CD4-positive, alpha-beta T cell treated with Interferon alpha-2 for 1 hour (primary cell): ENCODE results near the gene BCKDK.

Source experiments
- DNase-seq, 2 donors: peaks; one replicate each; pipeline ENCODE4 v3.0.0-alpha.2; 2020 to 2022

The BCKDK gene

DNA sequence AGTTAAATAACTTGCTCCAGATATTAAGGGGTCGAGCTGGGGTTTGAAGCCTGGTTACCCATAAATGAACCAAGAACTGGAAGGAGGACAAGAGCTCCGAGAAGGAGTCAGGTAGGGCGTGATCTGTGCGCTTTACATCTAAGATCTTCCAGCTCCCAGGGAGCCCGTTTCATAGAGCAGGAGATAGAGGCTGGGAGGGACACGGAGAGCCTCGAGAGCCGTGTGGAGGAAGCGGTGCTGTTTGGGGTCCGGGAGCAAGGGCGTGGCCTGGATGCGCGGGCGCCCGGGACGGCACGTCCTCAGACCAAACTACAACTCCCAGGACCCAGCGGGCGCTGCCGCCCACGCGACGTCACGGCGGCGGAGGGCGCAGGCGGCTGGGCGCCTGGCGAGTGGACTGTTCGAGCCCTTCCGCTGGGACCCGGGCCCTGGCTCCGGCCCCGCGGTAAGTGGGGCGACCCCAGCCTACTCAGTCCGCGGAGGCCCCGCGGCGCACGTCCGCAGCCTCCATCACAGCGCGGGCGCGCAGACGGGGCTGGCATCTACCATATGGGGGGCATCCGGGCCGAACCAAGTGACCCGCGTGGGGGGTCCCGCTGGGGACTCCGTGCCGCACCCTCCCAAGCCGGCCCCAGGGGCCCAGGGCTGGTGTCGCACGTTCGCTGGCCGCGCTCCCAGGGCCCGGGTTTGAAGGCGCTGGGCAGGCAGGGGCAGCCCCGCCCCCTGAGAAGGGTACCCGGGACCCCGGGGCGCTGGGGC, at the start of gene BCKDK:
Gene BCKDK (plus strand): TSS at position 352 of the 759 bp plus-strand sequence. CDS start 838 bp downstream, outside the sequence.
- DNase-seq = peak; percentile 50 to 67

DNA sequence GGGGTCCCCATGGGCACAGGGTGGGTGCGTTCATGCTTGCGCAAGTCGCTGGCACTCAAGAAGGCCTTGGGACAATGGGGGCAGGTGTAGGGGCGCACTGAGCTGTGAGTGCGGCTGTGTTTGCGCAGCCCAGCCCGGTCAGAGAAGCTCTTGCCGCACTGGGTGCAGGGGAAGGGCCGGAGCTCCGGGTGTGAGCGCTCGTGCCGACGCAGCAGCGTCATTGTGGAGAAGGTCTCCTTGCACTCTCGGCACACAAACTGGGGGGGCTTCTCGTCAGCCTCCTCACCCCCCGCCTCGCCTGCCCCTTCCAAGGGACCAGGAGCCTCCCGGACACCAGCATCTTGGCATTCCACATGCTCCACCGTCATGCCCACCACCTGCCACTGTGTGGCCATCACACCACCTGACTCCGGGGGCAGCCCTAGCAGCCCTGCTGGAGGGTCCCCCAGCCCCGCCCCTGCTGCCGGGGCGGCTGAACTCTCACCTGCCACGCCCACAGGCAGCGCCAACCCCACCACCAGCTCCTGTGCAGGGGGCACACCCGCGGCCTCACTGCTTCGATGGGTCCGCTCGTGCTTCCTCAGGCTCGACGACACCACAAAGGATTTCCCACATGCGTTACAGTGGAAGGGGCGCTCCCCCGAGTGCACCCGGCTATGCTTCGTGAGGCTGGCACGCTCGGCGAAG, 46.9 kb upstream of the BCKDK start:
- no peak for DNase-seq

DNA sequence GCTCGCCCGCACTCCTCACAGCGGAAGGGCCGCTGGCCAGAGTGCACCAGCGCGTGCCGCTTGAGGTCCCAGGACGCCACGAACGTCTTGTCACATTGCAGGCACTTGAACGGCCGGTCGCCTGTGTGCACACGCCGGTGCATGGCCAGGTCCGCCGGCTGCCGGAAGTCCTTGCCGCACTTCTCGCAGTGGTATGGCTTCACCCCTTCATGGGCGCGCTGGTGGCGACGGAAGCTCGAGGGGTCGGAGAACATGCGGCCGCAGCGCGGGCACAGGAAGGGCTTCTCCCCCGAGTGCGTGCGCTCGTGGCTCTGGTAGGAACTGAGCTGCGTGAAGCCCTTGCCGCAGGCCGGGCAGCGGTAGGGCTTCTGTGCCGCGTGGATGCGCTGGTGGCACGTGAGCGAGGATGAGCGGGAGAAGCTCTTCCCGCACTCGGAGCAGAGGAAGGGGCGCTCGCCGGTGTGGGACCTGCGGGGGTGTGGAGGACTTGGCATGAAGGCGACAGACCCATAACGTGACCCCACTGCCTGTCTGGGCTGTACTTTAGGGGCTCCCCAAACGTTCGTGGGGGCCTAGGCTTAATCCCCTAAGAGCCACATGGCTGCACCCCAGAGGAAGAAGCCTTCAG, 46.3 kb upstream of the BCKDK start:
- DNase-seq = no peak

DNA sequence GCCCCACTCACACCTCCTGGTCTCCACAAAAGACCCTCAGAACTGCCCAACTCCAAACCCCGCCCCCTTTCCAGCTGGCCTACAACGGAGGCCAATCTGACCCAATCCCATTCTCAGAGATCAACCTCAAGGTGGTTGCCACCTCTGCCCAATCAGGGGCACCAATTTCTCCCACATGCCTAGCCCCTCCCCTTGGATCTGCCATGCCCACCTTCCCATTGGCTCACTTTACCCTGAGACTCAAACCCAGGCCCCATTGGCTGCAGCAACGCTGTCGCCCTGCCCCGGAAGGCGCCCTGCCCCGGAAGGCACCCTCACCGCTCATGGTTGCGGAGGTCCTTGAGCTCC, 44.7 kb upstream of the BCKDK start:
- DNase-seq = peak in 1 of 2 donors; percentile 4

DNA sequence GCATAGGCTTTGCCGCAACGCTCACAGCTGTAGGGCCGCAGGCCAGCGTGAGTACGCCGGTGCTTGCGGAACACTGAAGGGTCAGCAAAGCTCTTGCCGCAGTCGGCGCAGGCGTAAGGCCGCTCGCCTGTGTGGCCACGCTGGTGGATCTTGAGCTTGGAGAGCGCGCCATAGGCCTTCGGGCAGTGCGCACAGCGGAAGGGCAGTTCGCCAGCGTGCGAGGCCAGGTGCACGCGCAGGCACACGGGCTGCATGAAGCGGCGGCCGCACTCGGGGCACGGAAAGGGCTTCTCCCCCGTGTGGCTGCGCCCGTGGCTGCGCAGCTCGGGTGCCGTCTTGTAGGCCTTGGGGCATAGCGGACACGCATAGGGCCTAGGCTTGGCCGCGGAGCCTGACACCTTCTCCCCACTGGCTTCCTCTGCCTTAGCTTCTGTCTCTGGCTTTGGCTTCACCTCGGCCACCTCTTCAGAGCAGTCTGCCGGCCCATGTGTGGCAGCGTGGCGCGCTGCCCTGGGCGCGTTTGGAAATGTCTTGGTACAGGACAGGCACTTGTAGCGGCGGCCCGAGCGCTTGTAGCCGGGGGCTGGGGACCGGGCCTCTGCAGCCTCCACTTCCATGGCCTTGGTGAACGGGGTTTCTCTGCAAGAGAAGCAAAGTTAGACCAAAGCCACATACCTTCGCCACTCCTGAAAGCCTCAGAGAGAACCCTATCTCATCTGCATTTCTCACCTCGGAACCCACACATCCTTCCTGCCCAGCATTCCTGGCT, 44.2 kb upstream of the BCKDK start:
- DNase-seq = peak in 1 of 2 donors; percentile 34

DNA sequence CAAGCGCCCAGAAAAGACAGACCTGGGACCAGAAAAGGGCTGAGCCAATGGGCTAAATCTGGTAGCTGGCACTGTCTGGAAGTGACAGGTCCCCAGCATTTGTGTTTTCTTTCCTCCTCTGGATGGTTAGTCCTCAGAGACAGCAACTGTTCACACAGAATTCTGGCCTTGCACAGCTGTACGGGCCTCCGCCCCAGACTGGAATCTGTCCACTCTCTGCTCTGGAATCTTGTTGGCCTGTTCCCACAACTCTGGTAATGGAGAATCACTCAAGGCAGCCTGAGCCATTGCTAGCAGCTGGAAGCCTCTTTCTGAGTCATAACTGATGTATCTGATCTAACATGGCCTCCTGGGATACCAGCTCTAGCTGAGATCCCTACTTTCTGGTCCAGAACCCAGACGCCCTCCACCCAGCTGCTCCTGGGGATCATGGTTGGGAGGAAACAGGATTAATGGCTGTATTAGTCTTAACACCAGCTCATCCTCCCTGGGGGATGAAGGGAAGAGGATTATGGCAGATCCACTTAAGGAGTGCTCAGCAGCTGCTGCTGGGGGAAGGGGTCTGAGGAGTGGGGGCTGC, 43.2 kb upstream of the BCKDK start:
- DNase-seq = no peak

DNA sequence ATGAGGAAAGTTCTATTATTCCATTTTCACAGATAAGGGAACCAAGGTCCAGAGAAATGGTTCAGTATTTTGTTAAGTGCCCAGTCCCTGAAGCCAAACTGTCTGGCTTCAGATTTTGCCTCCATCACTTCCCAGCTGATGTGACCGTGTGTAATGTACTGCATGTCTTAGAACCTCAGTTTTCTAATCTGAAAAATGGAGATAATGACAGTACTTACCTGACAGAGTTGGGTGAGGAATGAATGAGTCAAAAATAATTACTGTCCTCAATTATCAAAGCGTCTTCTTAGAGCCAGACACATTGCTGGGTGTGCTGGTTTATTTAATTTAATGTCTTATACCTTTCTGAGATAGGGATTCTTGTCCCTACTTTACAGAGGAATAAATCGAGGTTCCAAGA, 40.8 kb upstream of the BCKDK start:
- no peak for DNase-seq

DNA sequence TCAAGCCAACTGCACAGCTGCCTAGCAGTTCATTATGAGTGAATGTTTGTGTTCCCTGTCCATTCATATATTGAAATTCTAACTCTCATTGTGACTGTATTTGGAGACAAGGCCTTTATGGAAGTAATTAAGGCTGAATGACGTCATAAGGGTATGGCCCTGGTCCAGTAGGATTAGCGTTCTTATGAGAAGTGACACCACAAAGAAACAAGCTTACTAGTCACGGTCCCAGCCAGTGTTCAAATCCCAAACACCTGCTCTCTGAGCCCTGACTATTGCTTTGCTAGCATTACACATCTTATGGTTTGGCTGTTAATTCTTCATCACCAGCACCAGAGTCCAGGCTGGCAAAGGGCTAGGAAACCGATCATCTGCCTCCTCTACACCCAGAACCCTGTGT, 36.3 kb upstream of the BCKDK start:
- DNase-seq = no peak

DNA sequence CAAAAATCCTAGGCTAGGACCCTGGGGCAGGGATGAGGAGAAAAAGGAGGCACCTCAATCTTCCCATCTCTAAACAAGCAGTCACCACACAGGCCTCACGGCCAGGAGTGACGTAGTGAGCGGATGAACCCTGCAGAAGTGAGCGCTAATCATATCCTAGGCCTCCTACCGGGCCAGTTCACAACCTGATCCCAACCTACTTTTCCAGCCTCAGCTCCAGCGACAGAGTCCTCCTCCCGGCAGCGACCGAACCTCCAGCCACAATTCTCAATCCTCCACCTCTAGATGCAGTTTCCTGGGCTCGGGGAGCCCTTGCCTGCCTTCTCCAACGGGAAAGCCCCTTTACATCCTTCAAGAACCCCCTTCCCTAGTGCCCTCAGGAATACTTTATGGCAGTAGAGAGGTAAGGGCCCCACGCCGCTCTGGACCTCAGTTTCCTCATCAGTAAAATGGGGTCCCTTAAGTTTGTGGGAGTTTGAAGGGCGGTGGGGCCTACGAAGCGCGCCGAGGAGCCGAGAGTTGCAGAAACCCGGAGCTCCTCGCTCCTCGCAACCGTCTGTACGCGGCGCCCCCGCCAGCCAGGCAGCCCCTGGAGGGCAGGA, 35.5 kb upstream of the BCKDK start:
- peak in 1 of 2 donors; percentile 34 for DNase-seq

DNA sequence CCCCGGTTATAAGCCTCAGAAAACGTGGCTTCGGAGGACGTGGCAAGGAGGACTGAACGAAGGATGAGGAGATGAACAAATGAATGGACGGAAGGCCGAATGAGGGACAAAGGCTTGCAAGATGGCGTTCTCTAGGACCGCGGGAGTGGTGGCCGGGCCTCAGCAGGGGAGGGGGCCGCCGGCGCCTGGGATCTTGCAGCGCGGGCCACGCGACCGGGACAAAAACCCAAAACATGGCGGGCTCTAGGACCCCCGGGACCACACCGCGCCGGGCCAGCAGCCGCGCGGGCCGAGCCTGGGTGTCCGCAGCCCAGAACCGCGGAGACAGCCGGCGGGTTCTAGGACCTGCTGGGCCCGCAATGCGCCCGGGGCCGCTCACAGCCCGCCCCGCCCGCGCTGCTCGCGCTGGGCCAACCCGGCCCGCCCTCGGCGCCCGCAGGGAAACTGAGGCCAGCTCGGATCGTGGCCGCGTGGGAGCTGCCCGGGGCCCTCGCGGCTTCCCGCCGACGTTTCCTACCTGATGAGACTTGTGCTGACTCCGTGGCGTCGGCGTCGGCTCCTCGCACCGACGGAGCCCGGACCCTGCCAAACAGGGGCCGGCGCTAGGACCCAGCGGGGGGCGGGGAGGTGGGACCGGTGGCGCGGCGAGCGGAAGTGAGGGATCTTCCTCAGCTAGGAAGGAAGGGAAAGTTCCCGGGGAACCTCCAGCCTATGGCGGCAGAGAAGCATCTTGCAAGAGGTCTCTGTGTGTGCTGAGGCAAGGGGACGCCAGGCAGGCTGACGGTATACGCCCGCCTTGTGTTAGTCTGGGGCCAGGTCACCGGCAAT, 34.8 kb upstream of the BCKDK start:
- peak; percentile 77 to 88 for DNase-seq

DNA sequence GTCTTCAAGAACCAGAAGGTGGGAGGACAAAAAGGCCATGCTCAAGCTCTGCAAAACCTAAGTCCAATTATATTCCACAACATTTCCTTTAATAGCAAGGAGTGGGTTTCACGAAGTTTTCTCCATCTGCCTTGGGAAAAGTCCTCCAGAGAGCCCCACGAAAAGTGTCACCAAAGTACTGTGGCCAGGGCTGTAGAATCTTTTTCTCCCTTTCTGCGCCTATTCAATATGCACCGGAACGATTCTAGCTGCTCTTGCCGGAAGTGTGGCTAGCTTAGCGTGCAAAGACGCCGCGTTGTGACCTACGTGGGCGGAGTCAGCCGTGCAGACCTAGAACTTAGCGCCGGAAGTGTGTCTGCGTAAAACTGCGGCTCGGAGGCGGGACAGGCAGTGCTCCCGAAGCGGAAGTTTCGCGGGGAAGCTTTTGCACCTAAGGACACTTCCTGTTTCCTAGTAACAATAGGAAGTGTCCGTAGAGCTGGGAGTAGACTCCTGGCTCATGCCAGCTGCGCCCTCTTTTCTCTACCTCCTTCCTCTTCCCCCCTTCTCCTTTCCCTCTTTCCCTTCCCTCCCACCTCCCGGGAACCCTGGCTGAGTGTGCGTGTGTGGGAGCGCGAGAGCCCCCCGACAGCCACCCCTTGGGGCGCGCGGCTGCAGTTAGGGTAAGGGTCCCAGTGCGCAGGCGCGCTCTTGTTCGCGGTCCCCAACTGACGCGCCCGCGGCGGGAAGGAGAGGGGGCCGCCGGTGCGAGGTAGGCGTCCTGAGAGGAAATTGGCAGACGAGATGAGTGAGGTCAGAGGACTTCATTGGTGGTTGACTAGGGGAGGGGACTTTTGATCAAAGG, 34.0 kb upstream of the BCKDK start, which contains the start of the genes ZNF646 and ZNF668:
Gene ZNF646 (plus strand): TSS at position 453 of the 844 bp plus-strand sequence. CDS start 1,903 bp downstream, outside the sequence.
Gene ZNF668 (minus strand): TSS at position 271 of the 844 bp plus-strand sequence. CDS start 9,781 bp downstream, outside the sequence.
- peak; percentile 98 to 99 for DNase-seq

DNA sequence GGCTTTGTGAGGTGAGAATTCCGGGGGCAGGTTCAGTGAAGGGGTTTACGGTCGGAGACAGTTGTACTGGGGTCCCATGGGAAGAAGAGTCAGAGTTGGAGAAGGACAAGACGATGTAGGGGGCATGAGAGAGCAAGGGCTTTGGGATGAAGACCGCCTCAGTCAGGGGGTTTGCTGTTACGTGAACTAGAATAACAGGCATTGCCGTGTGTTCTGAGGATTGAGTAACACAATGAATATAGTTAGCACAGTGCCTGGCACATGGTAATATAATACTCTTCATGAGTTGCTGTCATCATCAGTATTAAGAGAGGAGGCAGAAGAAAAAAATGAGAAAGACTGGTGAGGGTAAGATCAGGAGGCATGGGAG, 33.4 kb upstream of the BCKDK start:
- DNase-seq = no peak

DNA sequence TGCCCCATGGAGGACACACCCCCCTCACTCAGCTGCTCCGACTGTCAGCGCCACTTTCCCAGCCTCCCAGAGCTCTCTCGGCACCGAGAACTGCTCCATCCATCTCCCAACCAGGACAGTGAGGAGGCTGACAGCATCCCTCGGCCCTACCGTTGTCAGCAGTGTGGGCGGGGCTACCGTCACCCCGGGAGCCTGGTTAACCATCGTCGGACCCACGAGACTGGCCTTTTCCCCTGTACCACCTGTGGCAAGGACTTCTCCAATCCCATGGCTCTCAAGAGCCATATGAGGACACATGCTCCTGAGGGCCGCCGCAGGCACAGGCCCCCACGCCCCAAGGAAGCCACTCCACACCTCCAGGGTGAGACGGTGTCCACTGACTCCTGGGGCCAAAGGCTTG, 31.9 kb upstream of the BCKDK start:
- no peak for DNase-seq

DNA sequence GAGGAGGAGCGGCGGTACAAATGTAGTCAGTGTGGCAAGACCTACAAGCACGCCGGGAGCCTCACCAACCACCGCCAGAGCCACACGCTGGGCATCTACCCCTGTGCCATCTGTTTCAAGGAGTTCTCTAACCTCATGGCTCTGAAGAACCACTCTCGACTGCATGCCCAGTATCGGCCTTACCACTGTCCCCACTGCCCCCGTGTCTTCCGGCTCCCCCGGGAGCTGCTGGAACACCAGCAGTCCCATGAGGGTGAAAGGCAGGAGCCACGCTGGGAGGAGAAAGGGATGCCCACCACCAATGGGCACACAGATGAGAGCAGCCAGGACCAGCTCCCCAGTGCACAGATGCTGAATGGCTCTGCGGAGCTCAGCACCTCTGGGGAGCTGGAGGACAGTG, 31.2 kb upstream of the BCKDK start:
- no peak for DNase-seq

DNA sequence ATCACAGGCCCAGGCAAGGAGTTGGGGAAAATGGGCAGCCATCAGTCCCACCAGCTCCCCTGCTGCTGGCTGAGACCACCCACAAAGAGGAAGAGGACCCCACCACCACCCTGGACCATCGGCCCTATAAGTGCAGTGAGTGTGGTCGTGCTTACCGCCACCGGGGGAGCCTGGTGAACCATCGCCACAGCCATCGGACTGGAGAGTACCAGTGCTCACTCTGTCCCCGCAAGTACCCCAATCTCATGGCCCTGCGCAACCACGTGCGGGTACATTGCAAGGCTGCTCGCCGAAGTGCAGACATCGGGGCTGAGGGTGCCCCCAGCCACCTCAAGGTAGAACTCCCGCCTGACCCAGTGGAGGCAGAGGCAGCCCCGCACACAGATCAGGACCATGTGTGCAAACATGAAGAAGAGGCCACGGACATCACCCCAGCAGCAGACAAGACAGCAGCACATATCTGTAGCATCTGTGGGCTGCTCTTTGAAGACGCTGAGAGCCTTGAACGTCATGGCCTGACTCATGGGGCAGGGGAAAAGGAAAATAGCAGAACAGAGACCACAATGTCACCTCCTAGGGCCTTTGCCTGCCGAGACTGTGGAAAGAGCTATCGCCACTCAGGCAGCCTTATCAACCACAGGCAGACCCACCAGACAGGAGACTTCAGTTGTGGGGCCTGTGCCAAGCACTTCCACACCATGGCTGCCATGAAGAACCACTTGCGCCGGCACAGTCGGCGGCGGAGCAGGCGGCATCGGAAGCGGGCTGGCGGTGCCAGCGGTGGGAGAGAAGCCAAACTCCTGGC, 30.4 kb upstream of the BCKDK start:
- no peak for DNase-seq

DNA sequence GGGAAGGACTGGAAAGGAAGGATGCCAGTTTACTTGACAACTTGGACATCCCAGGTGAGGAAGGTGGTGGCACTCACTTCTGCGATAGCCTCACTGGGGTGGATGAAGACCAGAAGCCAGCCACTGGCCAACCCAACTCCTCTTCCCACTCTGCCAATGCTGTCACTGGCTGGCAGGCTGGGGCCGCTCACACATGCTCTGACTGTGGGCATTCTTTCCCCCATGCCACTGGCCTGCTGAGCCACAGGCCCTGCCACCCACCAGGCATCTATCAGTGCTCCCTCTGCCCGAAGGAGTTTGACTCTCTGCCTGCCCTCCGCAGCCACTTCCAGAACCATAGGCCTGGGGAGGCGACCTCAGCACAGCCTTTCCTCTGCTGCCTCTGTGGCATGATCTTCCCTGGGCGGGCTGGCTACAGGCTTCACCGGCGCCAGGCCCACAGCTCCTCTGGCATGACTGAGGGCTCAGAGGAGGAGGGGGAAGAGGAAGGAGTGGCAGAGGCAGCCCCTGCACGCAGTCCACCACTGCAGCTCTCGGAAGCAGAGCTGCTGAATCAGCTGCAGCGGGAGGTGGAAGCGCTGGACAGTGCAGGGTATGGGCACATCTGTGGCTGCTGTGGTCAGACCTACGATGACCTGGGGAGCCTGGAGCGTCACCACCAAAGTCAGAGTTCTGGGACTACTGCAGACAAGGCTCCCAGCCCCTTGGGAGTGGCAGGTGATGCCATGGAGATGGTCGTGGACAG, 29.4 kb upstream of the BCKDK start:
- no peak for DNase-seq

DNA sequence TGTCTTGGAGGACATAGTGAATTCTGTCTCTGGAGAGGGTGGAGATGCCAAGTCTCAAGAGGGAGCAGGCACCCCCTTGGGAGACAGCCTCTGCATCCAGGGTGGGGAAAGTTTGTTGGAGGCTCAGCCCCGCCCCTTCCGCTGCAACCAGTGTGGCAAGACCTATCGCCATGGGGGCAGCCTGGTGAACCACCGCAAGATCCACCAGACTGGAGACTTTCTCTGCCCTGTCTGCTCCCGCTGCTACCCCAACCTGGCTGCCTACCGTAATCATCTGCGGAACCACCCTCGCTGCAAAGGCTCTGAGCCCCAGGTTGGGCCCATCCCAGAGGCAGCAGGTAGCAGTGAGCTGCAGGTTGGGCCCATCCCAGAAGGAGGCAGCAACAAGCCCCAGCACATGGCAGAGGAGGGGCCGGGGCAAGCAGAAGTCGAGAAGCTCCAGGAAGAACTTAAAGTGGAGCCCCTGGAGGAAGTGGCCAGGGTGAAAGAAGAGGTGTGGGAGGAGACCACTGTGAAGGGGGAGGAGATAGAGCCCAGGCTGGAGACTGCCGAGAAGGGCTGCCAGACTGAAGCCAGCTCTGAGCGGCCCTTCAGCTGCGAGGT, 28.7 kb upstream of the BCKDK start:
- no peak for DNase-seq

DNA sequence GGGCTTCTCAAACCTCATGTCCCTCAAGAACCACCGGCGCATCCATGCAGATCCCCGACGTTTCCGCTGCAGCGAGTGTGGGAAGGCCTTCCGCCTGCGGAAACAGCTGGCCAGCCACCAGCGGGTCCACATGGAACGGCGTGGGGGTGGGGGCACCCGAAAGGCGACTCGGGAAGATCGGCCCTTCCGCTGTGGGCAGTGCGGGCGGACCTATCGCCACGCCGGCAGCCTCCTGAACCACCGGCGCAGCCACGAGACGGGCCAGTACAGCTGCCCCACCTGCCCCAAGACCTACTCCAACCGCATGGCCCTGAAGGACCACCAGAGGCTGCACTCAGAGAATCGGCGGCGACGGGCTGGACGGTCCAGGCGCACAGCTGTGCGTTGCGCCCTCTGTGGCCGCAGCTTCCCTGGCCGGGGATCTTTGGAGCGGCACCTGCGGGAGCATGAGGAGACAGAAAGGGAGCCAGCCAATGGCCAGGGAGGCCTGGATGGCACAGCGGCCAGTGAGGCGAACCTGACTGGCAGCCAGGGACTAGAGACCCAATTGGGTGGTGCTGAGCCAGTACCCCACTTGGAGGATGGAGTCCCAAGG, 28.1 kb upstream of the BCKDK start:
- no peak for DNase-seq
